H9 (cell line): Measurements from ENCODE around the gene GIMAP1. TPM values are rescaled to one million over a fixed set of nuclear protein-coding genes. Genes with fewer than 3 reads are reported as not detected.
"Not testable (repeated sequence)": the region's sequence is repeated elsewhere in the genome, so short reads cannot be mapped to it uniquely, and the experiment has no call there.

ENCODE experiments used
- DNase-seq: peaks from one replicate; pipeline ENCODE4 v3.0.0-alpha.2; 2017
- H2AFZ ChIP-seq: one replicate; pipeline ENCODE4 v1.6.1; 2013; ENCODE audit warnings: mild to moderate bottlenecking, low read length, control low read depth, moderate library complexity
- H2AK5ac ChIP-seq: 2 replicates; pipeline ENCODE4 v1.6.1; 2013; ENCODE audit warnings: low read length, control low read depth, mixed read lengths; ENCODE audit not compliant: insufficient read length
- H2BK120ac ChIP-seq: one replicate; pipeline ENCODE4 v1.6.1; 2013; ENCODE audit warnings: low read depth, mild to moderate bottlenecking, low read length, control low read depth, inconsistent platforms; ENCODE audit not compliant: poor library complexity, severe bottlenecking
- H2BK12ac ChIP-seq: 2 replicates; pipeline ENCODE4 v1.6.1; 2013; ENCODE audit warnings: low read length, control low read depth, mixed read lengths, low read depth; ENCODE audit not compliant: insufficient read length
- H2BK15ac ChIP-seq: 2 replicates; pipeline ENCODE4 v1.6.1; 2013; ENCODE audit warnings: low read depth, low read length, control low read depth
- H2BK20ac ChIP-seq: one replicate; pipeline ENCODE4 v1.6.1; 2013; ENCODE audit warnings: low read depth, mild to moderate bottlenecking, low read length, control low read depth, inconsistent platforms; ENCODE audit not compliant: poor library complexity, severe bottlenecking
- H2BK5ac ChIP-seq: 2 replicates; pipeline ENCODE4 v1.6.1; 2013; ENCODE audit warnings: low read length, control low read depth, mixed read lengths; ENCODE audit not compliant: insufficient read length
- H3K14ac ChIP-seq: 2 replicates; pipeline ENCODE4 v1.6.1; 2013; ENCODE audit warnings: low read length, control low read depth; ENCODE audit not compliant: insufficient read depth
- H3K18ac ChIP-seq: 2 replicates; pipeline ENCODE4 v1.6.1; 2013; ENCODE audit warnings: low read depth, mild to moderate bottlenecking, mixed read lengths, low read length, control low read depth; ENCODE audit not compliant: insufficient read length
- H3K23ac ChIP-seq: 2 replicates; pipeline ENCODE4 v1.6.1; 2013; ENCODE audit warnings: low read length, control low read depth, mixed read lengths, low read depth; ENCODE audit not compliant: insufficient read length
- H3K23me2 ChIP-seq: 2 replicates; pipeline ENCODE4 v1.6.1; 2013; ENCODE audit warnings: low read depth, mild to moderate bottlenecking, mixed read lengths, low read length, control low read depth; ENCODE audit not compliant: insufficient read length, poor library complexity, severe bottlenecking
- H3K27ac ChIP-seq: 2 replicates; pipeline ENCODE4 v1.5.1; 2013; ENCODE audit warnings: low read length, control low read depth, mixed read lengths, low read depth; ENCODE audit not compliant: insufficient read length
- H3K27me3 ChIP-seq: 2 replicates; pipeline ENCODE4 v1.6.1; 2013; ENCODE audit warnings: low read length, control low read depth, inconsistent platforms; ENCODE audit not compliant: insufficient read depth
- H3K4ac ChIP-seq: 2 replicates; pipeline ENCODE4 v1.6.1; 2013; ENCODE audit warnings: low read depth, mild to moderate bottlenecking, control low read depth, inconsistent platforms, low read length, moderate library complexity
- H3K4me1 ChIP-seq: 2 replicates; pipeline ENCODE4 v1.6.1; 2013; ENCODE audit warnings: low read length, control low read depth, inconsistent platforms; ENCODE audit not compliant: insufficient read depth
- H3K4me2 ChIP-seq: 2 replicates; pipeline ENCODE4 v1.6.1; 2013; ENCODE audit warnings: low read length, control low read depth, mixed read lengths; ENCODE audit not compliant: insufficient read length, insufficient read depth
- H3K56ac ChIP-seq: 2 replicates; pipeline ENCODE4 v1.6.1; 2013; ENCODE audit warnings: low read depth, mild to moderate bottlenecking, mixed read lengths, low read length, control low read depth; ENCODE audit not compliant: insufficient read length
- H3K79me1 ChIP-seq: 2 replicates; pipeline ENCODE4 v1.6.1; 2013; ENCODE audit warnings: low read depth, mild to moderate bottlenecking, moderate library complexity, low read length, control low read depth, inconsistent platforms; ENCODE audit not compliant: insufficient read depth, poor library complexity, severe bottlenecking
- H3K79me2 ChIP-seq: 2 replicates; pipeline ENCODE4 v1.6.1; 2013; ENCODE audit warnings: low read length, control low read depth, inconsistent platforms; ENCODE audit not compliant: insufficient read depth
- H3K9ac ChIP-seq: 2 replicates; pipeline ENCODE4 v1.6.1; 2013; ENCODE audit warnings: low read length, control low read depth, mixed read lengths; ENCODE audit not compliant: insufficient read length; ENCODE audit errors: extremely low read depth
- H3K9me3 ChIP-seq: one replicate; pipeline ENCODE4 v1.6.1; 2013; ENCODE audit warnings: low read depth, low read length, inconsistent platforms; ENCODE audit not compliant: control insufficient read depth
- H3T11ph ChIP-seq: one replicate; pipeline ENCODE4 v1.6.1; 2013; ENCODE audit warnings: mild to moderate bottlenecking, low read length, control low read depth, inconsistent platforms
- H4K20me1 ChIP-seq: one replicate; pipeline ENCODE4 v1.6.1; 2013; ENCODE audit not compliant: control insufficient read depth, insufficient read length, insufficient read depth
- H4K5ac ChIP-seq: 2 replicates; pipeline ENCODE4 v1.6.1; 2013; ENCODE audit warnings: low read depth, mild to moderate bottlenecking, mixed read lengths, low read length, control low read depth; ENCODE audit not compliant: insufficient read length
- H4K8ac ChIP-seq: replicated peaks from 2 replicates; pipeline ENCODE4 v1.6.1; 2013; ENCODE audit warnings: low read length, control low read depth, mixed read lengths, low read depth; ENCODE audit not compliant: insufficient read length
- H4K91ac ChIP-seq: 2 replicates; pipeline ENCODE4 v1.6.1; 2013; ENCODE audit warnings: low read depth, mild to moderate bottlenecking, moderate library complexity, mixed read lengths, low read length, control low read depth; ENCODE audit not compliant: insufficient read length
- H3K27ac Mint-ChIP-seq, 3 experiments: 2 replicates in 2 of 3; 3 replicates in 1 of 3; pipeline ENCODE4 v1.8.0; 2020 to 2021; ENCODE audit warnings: mixed read lengths in 3 of 3, mild to moderate bottlenecking in 1 of 3, moderate library complexity in 1 of 3
- H3K27me3 Mint-ChIP-seq: 2 replicates; pipeline ENCODE4 v1.8.0; 2021; ENCODE audit warnings: low read depth, mild to moderate bottlenecking, moderate library complexity, mixed read lengths
- H3K36me3 Mint-ChIP-seq, 3 experiments: 2 replicates in 2 of 3; 3 replicates in 1 of 3; pipeline ENCODE4 v1.8.0; 2020 to 2021; ENCODE audit warnings: low read depth in 3 of 3, mixed read lengths in 3 of 3; ENCODE audit not compliant: insufficient read depth in 1 of 3
- H3K4me1 Mint-ChIP-seq, 2 experiments: 2 replicates each; pipeline ENCODE4 v1.8.0; 2020; ENCODE audit warnings: mixed read lengths in 2 of 2
- H3K4me3 Mint-ChIP-seq, 2 experiments: 2 replicates in 1 of 2; 3 replicates in 1 of 2; pipeline ENCODE4 v1.8.0; 2020 to 2021; ENCODE audit warnings: mild to moderate bottlenecking in 2 of 2, mixed read lengths in 2 of 2, moderate library complexity in 1 of 2
- H3K9me3 Mint-ChIP-seq, 2 experiments: 2 replicates in 1 of 2; 3 replicates in 1 of 2; pipeline ENCODE4 v1.8.0; 2020; ENCODE audit warnings: mild to moderate bottlenecking in 2 of 2, mixed read lengths in 2 of 2, moderate library complexity in 1 of 2
- CTCF ChIP-seq: fragments of 200-600 bp; sonication (generic); conservative IDR thresholded peaks from 3 replicates; pipeline ENCODE4 v1.8.0; 2021; ENCODE audit warnings: antibody characterized with exemption, mild to moderate bottlenecking
- WGBS: extraction: QIAGEN DNeasy Blood & Tissue Kit; methylation state at CpG from one replicate; pipeline ENCODE4 v1.1.7; 2013; ENCODE audit warnings: missing lambda C conversion rate, low lambda C conversion rate, mixed read lengths; ENCODE audit not compliant: insufficient read length; ENCODE audit errors: extremely low coverage; 5-methylcytosine and 5-hydroxymethylcytosine counted together
- total RNA-seq: library from RNA; stranded (reverse); gene quantifications from 2 replicates; pipeline ENCODE4 v1.2.1, GENCODE V29; 2021

The GIMAP1 gene
- total RNA-seq, 1 experiment from 2014 or later: not detected

GRCh38 chr7:150675714-150676113 lies 40.7 kb upstream of the GIMAP1 start:
- H3K9me3 Mint-ChIP-seq: peaks cover 15 to 32% of the 10 kb centered on the region in 2 experiments
- no peak for TF ChIP-seq CTCF
- Histone ChIP-seq H2BK12ac (no peak overlapping the region), H3K79me2 (no peaks in the 10 kb centered on the region), H3K9me3 (no peaks in the 10 kb centered on the region), H2BK20ac (no peak overlapping the region), H4K20me1 (no peaks in the 10 kb centered on the region), H3K4me1 (no peaks in the 10 kb centered on the region), H3K56ac (no peak overlapping the region), H2BK120ac (no peak overlapping the region), H3K4me2 (no peak overlapping the region), H3K23me2 (no peaks in the 10 kb centered on the region), H2BK5ac (no peak overlapping the region), H4K91ac (no peak overlapping the region), H3K18ac (no peak overlapping the region), H2AK5ac (no peak overlapping the region), H4K5ac (no peak overlapping the region), H2BK15ac (no peak overlapping the region), H3K79me1 (no peaks in the 10 kb centered on the region), H3K27ac (no peak overlapping the region), H3K9ac (no peak overlapping the region), H2AFZ (no peak overlapping the region), H3K27me3 (no peaks in the 10 kb centered on the region), H3K23ac (no peak overlapping the region), H4K8ac (no peak overlapping the region), H3T11ph (no peak overlapping the region), H3K4ac (no peak overlapping the region), H3K14ac (no peak overlapping the region)
- H3K27ac Mint-ChIP-seq: no peak overlapping the region
- H3K4me3 Mint-ChIP-seq: no peak overlapping the region
- no peaks in the 10 kb centered on the region for H3K4me1 Mint-ChIP-seq
- no peak for DNase-seq
- H3K27me3 Mint-ChIP-seq: peaks cover 19% of the 10 kb centered on the region
- WGBS: no CpG with 5 or more reads among the region's 2 CpGs
- H3K36me3 Mint-ChIP-seq: peaks cover 0 to 5% (median 0%) of the 10 kb centered on the region in 3 experiments; a peak in 3 of 7 replicates

GRCh38 chr7:150676276-150676675 lies 40.1 kb upstream of the GIMAP1 start:
- H3K4me2 ChIP-seq, H4K20me1 ChIP-seq, H3K36me3 Mint-ChIP-seq: not testable (repeated sequence)

More at GRCh38 chr7:150676276-150676675, 40.1 kb upstream of the GIMAP1 start:
- H3K27me3 Mint-ChIP-seq: peaks cover 18% of the 10 kb centered on the region
- H3K4me1 Mint-ChIP-seq, H3K27ac ChIP-seq, H3K9ac ChIP-seq, H3K14ac ChIP-seq, H4K8ac ChIP-seq, H3K79me2 ChIP-seq, H2AK5ac ChIP-seq, H3K27me3 ChIP-seq, H2BK120ac ChIP-seq, H3K56ac ChIP-seq, H3K4me3 Mint-ChIP-seq, H2BK20ac ChIP-seq, DNase-seq, H4K91ac ChIP-seq, H2AFZ ChIP-seq, H3K79me1 ChIP-seq, H2BK5ac ChIP-seq, H3K4ac ChIP-seq, H3K9me3 ChIP-seq, H3T11ph ChIP-seq, H2BK15ac ChIP-seq, H2BK12ac ChIP-seq, H3K23ac ChIP-seq, H3K18ac ChIP-seq, H4K5ac ChIP-seq, H3K23me2 ChIP-seq, H3K27ac Mint-ChIP-seq, H3K4me1 ChIP-seq: not testable (repeated sequence)
- H3K9me3 Mint-ChIP-seq: peaks cover 15 to 36% of the 10 kb centered on the region in 2 experiments
